IPS DF 19.7 (cell line): ENCODE data around the gene GRK6.
"Not testable (repeated sequence)": the region's sequence is repeated elsewhere in the genome, so short reads cannot be mapped to it uniquely, and the experiment has no call there.

Source experiments
- DNase-seq: peaks from one replicate; pipeline ENCODE4 v3.0.0-alpha.2; 2013; ENCODE audit warnings: low read depth, low spot score

The GRK6 gene

GRCh38 chr5:177397875-177398390, 28.5 kb upstream of the GRK6 start:
- DNase-seq, result no peak

- DNase-seq, result no peak
Observed at GRCh38 chr5:177399997-177400868, 26.2 kb upstream of the GRK6 start, which contains the start of gene PFN3. PFN3 (minus strand) TSS chr5:177400661; CDS start chr5:177400576, 85 bp downstream.

- DNase-seq, result peak; percentile 82
Observed at GRCh38 chr5:177402271-177403043, 24.0 kb upstream of the GRK6 start.

GRCh38 chr5:177403102-177403791, 23.2 kb upstream of the GRK6 start:
- DNase-seq, result no peak

GRCh38 chr5:177403792-177404640, 22.5 kb upstream of the GRK6 start:
- DNase-seq, result no peak

GRCh38 chr5:177404641-177405179, 21.8 kb upstream of the GRK6 start:
- DNase-seq, result no peak

GRCh38 chr5:177405312-177405711, 21.2 kb upstream of the GRK6 start:
- DNase-seq, result no peak

GRCh38 chr5:177405805-177406204, 20.7 kb upstream of the GRK6 start:
- no peak for DNase-seq

GRCh38 chr5:177409043-177409801, 17.3 kb upstream of the GRK6 start, which contains the start of gene F12:
F12 (minus strand) TSS chr5:177409564; CDS start chr5:177409527, 37 bp downstream.
- DNase-seq, result no peak

GRCh38 chr5:177410575-177410974, 15.9 kb upstream of the GRK6 start:
- no peak for DNase-seq

- no peak for DNase-seq
Observed at GRCh38 chr5:177412603-177413233, 13.8 kb upstream of the GRK6 start.

- no peak for DNase-seq
Observed at GRCh38 chr5:177414481-177414880, 12.0 kb upstream of the GRK6 start.

GRCh38 chr5:177417081-177417480, 9.4 kb upstream of the GRK6 start:
- not testable (repeated sequence) for DNase-seq

- no peak for DNase-seq
Observed at GRCh38 chr5:177419046-177419445, 7.4 kb upstream of the GRK6 start.

- not testable (repeated sequence) for DNase-seq
Observed at GRCh38 chr5:177420472-177420871, 6.0 kb upstream of the GRK6 start.

- DNase-seq, result no peak
Observed at GRCh38 chr5:177421062-177421798, 5.2 kb upstream of the GRK6 start.

GRCh38 chr5:177423671-177424070, 2.8 kb upstream of the GRK6 start:
- no peak for DNase-seq

- no peak for DNase-seq
Observed at GRCh38 chr5:177425196-177425800, 1.2 kb upstream of the GRK6 start.
